GM19239 (cell line): ENCODE data around the gene XIRP1.

Experiments
- DNase-seq: peaks from one replicate; pipeline ENCODE4 v3.0.0; 2011; ENCODE audit warnings: low spot score; ENCODE audit not compliant: insufficient read length
- FAIRE-seq: peaks from 2 replicates; lab custom pipeline; 2011; peaks lifted over from hg19 to GRCh38; lab: Jason Lieb, UNC

The XIRP1 gene

DNA sequence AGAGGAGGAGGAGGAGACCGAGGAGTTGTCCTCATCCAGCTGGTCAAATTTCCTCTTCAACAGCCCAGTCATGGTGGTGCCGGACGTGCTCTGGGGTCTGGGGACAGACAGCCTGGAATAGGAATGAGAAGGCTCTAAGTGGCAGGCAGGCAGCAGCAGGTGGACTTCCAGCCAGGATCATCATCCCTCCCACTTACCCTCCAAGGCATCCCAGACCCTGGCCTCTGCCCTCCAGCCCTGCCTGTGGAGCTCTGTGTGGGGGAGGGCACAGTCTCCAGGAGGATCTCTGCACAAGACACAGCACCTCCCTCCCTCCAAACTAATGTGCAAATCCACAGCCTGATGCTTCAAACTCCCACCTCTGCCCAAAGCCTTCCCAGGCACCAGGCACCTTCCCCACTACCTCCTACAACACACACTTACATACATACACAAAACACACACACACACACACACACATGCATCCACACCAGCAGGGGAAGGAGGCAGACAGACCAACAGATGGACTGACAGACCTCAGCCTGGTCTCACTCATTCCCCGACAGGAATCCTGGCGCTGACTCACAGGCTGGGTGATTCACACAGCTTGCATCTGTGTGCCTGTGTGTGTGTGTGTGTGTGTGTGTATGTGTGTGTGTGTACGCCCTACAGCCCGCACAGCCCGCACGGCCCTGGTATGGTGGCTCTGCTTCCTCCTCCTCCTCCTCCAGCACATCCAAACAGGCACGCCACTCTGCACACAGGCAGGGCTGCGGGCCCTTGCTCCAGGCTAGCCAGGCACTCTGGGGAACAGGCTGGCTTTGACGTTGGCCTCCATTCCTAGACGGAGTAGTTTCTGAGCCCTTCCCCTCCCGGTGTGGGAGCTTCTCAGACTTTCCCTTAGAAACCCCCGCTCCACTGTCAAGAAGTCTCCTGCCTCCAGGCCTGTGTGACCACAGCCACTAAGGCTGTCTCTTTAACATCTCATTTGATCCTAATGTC is 45.5 kb downstream of the XIRP1 start:
- no peak for DNase-seq
- peak; percentile 72 for FAIRE-seq

DNA sequence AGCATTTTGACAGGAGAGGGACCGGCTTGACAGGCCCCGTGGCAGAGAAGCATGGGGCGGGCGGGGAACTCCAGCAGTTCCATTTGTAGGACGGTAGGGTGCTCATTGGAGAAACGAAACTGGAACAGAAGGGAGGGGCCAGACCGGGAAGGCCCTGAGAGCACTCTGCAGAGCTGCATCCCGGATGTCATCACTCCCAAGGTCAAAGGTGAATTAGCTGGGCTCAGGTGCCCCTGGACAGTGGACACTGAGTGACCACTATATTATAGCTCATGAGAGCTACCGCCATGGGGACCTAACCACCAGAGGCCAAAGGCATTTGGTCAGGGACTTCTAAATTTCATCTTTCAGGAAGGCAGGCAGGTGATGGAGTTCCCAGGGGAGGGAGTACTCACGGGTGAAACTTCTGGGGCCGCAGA is 46.3 kb downstream of the XIRP1 start:
- DNase-seq (no peak), FAIRE-seq (no peak)

DNA sequence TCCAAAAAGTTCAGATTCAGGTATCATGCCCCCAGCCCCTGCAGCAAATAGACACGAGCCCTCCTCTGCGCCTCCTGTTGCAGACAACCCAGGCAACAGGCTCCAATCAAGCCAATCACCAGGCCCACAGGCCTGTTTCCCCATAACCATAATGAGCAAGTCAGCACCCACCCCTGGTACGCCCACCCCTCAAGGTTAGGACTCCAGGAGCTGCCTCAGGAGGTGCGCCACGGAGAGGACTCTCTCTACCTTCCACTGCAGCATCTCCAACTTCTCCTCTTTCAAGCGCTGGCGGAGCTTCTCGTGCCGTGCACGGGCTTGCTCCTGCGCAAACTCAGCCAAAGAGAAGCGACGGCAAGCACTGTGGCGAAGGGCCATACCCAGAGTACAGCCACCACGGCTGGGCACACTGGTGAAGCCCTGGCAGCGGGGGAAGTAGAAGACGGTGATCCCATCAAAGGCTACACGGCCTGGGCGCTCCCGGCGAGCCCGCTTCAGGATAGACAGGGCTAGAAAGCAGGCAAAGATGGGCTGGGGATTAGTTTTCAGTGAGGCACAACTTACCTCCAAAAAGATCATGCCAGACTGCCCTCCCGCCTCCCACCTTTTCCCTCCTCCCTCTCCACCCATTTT is 47.5 kb downstream of the XIRP1 start:
- DNase-seq, result no peak
- FAIRE-seq, result no peak

DNA sequence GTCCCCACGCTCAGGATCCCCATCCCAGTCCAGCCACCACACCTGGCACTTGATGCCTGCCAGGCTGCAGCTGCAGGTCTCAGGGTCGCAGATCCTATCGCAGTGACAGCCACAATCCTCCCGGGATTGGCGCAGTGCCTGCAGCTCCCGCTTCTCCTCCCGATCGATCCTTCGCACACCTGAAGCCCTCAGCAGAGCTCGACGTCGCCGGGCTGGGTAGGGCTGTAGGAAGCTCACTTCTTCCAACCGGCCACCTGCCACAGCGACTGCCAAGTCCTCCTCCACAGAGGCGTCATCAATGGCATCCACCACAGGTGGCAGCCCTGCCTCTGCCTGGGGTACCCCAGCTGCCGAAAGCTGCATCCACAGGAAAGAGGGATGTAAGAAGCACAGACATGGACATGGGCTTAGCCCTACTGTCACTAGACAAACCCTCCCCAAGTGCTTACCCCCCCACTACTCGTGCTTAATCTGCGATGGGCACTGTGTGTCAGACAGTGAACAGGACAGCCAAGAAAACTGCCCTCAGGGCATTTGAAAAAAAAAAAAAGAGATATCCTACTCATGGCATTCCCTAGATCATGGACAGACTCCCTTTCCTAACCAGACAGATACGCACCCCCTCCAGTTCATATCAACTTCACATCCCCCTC is 48.2 kb downstream of the XIRP1 start:
- no peak for DNase-seq
- no peak for FAIRE-seq

DNA sequence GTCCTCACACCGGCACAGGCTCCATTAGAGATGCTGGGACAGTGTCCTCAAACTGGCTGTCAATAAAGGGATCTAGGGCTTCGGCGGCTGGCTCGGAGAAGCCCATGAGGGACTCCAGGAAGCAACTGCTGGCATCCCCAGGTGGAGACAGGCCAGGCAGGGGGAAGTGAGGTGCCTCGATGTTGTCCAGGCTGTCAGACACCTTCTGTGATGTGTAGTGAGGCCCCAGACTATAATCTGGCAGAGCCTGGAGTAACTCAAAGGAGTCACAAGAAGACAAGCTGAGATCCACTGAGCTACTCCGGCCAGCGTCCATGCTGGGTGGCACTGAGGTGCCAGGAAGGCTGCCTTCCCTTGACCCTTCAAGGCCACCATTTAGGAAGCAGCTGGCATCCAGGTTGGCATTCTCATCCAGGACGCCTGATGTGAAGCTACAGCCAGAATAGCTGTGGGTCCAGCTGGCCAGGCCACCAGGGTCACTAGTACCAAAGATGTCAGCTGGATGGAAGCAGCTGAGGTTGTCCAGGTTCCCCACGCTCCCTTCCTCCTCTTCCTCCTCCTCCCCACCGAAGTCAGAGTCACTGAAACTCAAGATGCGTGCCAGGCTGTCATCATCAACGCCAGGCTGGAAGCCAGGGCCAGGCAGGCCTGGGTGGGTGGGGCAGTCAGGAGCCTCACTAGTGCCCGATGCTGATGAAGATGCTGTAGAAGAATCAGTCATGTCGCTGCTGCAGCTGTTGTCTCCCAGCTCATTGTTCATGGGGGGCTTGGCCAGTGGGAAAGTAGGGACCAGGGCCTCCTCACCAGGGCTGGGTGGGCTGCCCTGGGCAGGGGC is 49.1 kb downstream of the XIRP1 start:
- DNase-seq, result no peak
- no peak for FAIRE-seq

DNA sequence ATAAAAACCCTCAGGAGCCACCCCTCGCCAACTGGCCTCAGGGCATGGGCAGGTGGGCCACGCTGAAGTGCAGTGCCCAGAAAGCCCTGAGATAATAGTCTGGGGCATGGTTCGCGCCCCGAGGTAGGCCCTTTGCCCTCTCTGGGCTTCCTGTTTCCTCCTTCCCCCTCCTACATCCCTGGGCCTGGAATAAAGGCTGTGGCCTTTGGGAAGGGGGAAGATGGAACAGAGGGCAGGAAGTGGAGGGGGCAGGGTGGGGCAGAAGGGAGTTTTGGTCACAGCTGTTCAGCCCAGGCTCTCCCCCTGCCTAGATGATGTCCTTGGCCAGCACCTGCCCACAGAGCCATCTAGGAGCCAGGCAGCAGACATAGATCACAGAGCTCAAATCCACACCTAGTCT is 50.3 kb downstream of the XIRP1 start:
- DNase-seq (no peak), FAIRE-seq (no peak)

DNA sequence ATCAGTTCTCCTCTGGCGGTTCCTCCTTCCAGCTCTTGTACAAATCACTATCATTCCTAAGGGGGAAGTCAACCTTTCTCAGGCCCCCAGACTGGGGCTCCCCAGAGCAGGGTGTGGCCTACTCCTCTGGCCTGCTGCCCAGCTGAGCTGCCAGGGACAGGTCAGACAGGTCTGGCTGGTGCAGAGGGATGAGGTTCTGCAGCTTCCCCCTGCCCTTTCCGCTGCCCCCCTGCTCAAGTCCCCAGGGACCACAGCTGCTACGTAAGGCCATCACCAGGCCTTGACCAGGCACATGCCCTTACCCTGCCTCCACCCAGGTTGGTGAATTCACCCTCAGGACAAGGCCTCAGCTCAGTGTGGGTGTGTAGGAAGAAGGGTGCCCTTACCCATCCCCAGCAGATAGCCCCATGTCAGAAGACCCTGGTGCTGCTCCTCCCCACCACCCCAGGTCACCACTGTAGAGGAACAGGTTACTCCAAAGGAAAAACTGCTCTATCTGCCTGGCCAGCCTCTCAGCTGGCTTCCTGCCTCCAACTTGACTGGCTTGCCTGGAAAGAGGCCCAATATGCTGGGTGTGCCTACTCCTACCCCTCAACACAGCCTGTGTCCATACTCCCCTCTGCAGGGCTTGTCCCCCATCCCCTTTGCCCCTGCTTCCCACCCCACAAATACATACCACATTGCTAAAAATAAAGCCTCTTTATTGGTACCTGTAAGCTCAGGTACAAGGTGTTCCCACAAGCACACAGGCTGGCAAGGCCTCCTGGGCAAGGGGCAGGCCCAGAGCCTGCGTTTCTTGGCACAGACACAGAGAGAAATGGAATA is 51.0 kb downstream of the XIRP1 start:
- no peak for FAIRE-seq
- DNase-seq, result no peak

DNA sequence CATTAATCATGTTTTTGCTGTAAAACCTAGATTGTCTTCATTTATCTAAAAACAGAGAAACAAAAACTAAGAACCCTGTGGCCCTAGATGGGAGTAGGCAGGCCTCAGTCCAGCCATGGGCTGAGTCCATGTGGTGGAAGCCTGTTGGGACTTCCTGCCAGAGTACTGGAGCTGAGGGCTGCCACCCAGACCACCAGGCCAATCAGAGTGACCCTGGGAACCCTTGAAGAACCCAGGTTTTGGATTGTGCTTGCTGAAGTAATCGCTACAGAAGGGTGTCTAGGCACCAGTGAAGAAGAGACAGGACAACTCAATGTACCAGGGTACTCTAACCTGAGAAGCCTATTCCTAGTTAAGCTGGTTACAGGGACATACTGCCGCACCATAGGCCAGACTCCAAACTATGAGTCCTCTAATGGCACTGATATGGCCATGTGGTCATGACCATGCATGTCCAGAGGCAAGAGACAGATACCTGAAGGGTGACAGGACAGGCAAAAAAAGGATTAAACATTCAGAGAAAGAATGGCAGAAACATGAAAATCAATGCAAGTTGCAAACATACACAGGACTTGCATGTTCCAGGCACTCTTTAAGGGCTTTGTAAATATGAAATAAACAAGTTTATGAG is 51.9 kb downstream of the XIRP1 start:
- DNase-seq (no peak), FAIRE-seq (no peak)

DNA sequence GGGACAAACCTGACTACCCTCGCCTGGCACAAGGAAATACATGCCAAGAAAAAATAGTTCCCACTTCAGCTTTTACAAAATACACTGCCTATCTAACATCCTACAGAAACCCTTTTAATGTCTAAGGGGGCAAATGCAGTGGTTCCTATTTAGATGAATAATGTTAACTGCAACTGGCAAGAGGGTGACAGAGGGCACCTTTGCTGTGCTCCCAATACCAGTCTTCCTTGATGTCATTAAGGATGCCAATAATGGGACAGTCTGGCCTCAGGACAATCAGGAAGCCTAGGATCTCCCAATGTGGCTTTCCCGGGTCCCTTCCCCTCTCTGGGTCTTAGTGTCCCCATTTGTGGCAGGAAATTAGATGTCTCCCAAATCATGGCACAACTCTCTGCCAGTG is 53.0 kb downstream of the XIRP1 start:
- DNase-seq (no peak), FAIRE-seq (no peak)

DNA sequence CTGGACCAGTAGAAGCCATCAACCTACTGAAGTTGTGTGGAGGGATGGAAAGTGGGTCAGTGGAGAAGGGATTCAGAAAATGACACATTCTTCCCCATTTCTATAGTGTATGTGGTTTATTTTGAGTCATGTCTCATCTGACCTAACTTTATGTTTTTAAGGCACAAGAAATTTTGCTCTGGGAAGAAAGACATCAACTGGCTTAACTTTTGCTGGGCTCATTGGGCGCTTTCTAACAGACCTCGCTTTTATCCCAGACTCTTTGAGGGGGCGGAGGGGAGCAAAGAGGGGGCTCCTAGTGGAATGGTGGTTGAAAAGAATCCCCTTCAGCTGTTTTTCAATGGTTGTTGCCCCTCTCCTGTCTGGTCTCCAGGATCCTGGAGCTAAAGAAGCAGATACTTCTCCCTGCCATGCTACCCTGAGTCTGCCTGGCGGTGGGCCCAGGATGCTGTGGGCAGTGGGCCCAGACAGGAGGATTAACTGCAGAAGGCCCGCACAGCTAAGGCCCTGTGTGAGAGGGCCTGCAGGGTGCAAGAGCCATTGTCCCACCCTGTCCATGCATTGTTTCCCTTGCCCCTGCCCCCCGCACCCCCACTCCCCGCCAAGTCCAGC is 53.5 kb downstream of the XIRP1 start:
- no peak for FAIRE-seq
- DNase-seq, result no peak

DNA sequence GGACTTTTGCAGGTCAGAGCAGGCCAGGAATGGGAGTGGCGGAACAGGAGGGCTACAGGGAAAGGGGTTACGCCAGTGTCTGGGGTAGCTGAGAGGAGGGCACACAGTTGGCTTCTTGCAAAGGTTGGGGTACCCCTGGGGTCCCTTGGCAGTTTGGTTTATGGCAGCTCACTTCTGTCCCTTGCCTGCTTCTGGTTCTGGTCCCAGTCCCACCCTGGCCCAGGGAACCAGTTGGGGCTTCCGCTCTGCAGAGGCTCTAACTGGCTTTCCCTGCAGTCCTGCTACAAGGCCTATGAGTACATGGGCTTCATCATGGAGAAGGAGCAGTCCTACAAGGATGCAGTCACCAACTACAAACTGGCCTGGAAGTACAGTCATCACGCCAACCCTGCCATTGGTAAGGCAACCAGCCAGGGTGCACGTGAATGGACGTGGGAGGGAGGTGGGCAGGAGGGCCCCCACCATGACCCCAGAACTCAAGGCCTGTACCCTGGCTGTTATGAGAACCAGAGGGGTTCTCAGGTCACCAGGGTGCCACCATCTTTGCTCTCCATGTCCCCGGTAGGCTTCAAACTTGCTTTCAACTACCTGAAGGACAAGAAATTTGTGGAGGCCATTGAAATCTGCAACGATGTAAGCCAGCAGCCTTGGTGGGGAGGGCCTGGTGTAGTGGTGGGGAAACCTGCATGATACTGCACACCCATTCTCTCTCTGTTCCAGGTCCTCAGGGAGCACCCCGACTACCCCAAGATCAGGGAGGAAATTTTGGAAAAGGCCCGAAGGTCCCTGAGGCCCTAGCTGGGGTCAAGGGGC is 54.2 kb downstream of the XIRP1 start:
- DNase-seq (no peak), FAIRE-seq (no peak)

DNA sequence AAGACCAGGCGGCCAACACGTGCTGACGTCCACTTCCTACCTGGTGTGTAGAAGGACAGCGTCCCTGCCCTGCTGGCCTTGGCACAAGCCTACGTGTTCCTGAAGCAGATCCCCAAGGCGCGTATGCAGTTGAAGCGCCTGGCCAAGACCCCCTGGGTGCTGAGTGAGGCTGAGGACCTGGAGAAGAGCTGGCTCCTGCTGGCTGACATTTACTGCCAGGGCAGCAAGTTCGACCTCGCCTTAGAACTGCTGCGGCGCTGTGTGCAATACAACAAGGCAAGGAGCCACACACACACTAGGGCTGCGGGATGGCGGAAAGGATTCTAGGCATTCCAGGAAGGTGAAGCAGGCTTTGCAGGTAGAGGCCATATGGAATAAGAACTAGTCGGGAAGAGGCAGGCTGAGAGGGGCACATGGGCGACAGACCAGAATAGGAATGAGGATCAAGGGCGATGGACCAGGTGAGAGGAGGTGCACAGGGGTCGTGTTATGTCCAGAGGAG is 54.9 kb downstream of the XIRP1 start:
- FAIRE-seq, result no peak
- no peak for DNase-seq

DNA sequence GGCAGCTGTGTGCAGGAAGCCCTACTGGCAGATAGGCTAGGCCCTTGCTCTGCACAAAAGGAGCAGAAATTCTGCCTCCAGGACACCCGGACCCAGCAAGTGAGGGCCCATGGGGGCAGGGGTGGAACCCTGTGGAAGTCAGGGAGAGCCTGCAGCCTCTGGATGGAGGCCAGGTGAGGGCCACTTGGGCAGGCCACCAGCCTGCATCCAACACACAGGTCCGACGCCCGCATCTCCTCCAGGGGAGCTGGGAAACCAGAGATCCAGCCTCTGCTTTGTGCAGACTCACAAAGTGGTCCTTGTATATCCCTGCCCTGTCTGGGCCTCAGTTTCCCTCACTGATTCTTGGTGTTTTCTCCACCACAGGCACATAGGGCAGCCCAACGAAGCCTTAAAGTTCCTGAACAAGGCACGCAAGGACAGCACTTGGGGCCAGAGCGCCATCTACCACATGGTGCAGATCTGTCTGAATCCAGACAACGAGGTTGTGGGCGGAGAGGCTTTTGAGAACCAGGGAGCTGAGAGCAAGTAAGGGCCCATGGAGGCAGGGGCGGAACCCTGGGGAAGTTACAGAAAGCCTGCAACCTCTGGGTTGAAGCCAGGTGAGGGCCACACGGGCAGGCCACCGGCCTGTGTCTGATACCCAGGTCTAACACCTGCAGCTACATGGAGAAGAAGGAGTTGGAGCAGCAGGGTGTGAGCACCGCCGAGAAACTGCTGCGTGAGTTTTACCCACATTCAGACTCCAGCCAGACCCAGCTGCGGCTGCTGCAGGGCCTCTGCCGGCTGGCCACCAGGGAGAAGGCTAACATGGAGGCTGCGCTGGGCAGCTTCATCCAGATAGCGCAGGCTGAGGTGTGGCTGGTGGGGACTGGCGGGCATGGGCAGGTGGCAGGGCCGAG is 55.6 kb downstream of the XIRP1 start:
- DNase-seq, result no peak
- FAIRE-seq, result no peak

DNA sequence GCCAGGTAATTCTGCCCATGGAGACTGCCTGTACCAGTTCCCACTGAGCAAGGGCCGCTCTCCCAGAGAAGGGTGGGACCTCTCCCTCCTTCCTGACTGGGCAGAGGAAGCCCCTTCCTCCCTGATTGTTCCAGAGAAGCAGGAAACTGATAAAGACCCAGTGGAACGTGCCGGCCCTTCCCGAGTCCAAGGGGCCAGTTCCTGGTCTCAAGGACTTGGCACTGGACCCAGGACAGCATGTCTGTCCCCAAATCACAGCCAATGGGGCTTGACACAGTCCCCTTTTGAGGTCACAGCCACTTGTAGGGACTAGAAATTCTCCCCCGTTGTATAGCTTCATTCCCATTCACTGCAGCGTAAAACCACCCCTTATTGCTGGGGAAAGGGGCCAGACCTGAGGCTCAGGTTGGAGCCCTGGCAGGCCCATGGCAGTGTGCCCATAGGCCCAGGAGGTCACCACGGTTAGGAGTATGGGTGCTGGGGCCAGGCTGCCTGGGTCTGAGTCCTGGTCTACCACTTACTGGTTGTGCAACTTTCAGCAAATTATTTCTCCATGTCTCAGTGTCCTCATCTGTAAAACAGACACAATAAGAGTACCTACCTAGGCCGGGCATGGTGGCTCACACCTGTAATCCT is 57.1 kb downstream of the XIRP1 start:
- no peak for DNase-seq
- no peak for FAIRE-seq

DNA sequence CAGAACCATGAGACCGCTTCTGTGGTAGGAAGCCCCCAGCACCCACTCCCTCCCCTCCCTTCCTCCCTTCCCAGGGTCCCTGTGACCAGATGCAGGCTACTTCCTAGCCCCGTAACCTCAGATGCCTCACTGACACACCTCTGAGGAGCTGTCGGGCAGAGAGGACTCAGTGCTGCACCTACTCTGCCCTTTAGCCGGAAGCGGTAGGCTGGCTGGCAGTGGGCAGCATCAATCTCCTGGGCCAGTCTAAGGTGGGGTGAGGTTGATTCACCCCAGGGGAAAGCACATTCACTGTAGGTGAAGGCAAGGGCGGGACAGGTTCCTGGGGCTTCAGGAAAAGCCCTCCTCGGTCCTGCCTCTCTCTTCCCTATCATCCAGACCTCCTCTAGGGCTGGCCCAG is 58.1 kb downstream of the XIRP1 start:
- DNase-seq (no peak), FAIRE-seq (no peak)

DNA sequence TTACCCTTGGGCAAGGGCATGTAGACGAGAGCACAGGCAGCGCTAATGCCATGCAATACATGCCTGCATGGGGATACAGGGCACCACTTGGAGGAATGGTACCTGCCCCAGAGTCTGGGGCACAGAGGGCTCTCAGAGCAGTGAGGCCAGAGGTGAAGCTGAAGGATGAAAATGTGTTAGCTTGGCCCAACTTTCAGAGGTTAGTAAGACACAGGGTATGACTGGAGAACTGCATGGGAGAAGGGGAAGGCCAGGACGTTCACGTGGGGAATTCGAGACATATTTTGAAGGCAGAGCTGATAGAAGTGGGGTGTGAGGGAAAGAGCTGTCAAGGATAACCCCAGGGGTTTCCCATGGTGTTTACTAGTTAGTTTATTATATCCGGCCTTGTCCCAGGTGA is 58.6 kb downstream of the XIRP1 start:
- no peak for FAIRE-seq

More for the DNA sequence above, 58.6 kb downstream of the XIRP1 start:
- no peak for DNase-seq
